Choroid plexus epithelial cell (primary cell): ENCODE results near the gene LDLR.

Experiments used
- DNase-seq: peaks from one replicate; pipeline ENCODE4 v3.0.0-alpha.2; 2010; ENCODE audit warnings: low read depth
- H3K4me3 ChIP-seq: 2 replicates; pipeline ENCODE4 v1.5.1; 2011; ENCODE audit warnings: low read depth, mild to moderate bottlenecking, control low read depth, low read length, moderate library complexity
- TF ChIP-seq, protein P1 (sequence below): conservative IDR thresholded peaks from 2 replicates; pipeline ENCODE4 v1.5.1; 2011; ENCODE audit warnings: low read depth, mild to moderate bottlenecking, control low read depth, inconsistent platforms, low read length, moderate library complexity

LDLR gene

DNA sequence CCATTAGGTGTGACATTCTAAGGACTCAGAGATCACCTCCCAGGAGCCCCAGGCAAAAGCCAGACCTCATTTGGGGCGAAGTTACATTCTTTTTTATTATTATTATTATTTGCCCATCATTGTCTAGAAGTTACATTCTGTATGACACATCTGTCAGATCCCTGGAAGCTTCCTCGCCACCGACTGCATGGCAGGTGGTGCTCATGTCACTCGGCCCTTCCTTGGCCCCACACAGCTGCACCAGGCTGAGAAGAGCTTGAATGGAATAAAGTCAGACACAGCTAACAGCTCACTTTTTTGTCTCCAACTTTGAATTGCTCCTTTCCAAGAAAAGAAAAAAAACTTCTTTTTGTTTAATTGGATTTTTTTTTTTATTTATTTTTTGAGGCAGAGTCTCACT is 41.4 kb upstream of the LDLR start:
- no peak overlapping the region for H3K4me3 ChIP-seq
- TF ChIP-seq, protein P1, sequence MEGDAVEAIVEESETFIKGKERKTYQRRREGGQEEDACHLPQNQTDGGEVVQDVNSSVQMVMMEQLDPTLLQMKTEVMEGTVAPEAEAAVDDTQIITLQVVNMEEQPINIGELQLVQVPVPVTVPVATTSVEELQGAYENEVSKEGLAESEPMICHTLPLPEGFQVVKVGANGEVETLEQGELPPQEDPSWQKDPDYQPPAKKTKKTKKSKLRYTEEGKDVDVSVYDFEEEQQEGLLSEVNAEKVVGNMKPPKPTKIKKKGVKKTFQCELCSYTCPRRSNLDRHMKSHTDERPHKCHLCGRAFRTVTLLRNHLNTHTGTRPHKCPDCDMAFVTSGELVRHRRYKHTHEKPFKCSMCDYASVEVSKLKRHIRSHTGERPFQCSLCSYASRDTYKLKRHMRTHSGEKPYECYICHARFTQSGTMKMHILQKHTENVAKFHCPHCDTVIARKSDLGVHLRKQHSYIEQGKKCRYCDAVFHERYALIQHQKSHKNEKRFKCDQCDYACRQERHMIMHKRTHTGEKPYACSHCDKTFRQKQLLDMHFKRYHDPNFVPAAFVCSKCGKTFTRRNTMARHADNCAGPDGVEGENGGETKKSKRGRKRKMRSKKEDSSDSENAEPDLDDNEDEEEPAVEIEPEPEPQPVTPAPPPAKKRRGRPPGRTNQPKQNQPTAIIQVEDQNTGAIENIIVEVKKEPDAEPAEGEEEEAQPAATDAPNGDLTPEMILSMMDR, result no peak
- no peak for DNase-seq

DNA sequence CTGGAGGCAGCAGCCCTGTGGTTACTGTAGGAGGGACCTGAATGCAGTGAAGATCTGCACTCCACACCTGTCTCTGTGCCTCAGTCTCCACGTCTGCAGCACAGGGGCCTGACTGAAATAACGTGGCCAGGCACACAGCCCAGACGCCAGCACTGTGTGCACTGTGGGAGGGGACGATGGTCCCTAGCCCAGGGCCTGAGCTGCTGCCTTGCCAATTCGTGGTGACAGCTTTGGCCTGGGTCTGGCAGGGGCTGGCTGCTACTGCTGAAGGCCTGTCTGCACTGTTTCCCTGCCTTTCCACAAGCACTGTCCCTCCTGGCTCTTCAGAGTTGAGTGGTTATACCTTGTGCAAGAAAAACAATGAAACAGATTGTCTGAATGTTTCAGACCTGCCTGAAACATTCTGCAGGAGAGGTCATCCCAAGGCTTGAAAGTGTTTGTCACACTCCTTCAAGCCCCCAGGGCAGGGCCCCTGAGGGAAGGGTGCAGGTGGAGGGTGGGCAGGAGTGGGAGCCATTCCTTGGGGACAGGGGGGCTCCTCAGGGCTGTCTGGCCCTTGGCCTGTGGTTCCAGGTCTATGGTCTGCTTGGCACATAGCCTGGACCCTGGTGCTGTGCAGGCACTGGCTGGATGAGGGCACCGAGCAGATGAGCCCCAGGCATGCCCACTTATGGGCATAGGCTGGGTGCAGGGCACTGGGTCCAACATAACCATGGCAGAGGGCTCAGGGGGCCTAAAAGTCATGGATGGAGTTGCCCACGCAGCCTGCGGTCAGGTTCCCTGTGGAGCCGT is 38.7 kb upstream of the LDLR start:
- no peak overlapping the region for H3K4me3 ChIP-seq
- TF ChIP-seq, protein P1, result no peak
- DNase-seq, result no peak

DNA sequence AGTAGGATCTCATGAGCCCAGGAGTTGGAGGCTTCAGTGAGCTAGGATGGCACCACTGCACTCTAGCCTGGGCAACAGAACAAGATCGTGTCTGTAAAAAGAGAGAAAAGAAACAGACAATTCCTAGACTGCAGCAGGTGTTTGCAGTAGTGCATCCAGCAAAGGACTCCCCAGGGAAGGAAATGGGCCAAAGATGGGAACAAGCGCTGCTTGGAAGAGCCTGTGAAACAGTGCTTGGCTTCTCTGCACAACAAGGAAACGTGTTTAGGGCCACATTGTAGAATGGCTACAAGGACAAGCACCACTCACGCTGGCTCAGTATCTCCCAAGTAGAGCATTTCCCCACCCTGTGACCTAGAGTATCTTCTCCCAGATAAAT is 35.5 kb upstream of the LDLR start:
- no peak overlapping the region for H3K4me3 ChIP-seq
- no peak for DNase-seq
- TF ChIP-seq, protein P1, result no peak

DNA sequence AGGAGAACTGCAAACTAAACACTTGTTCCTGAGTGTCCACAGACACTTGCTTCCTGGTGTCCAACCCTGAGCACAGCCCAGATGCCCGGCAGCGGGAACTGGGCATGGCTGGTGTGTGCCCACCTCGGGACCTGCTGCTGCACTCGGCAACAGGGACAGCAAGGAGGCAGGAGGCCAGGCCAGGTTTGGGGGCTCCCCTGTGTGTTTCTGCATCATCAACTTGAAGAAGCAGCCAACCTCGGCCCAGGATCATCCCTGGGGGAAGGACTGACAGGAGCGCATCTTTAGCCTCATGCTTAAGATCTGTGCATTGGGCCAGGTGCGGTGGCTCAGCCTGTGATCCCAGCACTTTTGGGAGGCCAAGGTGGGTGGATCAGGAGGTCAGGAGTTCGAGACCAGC is 35.1 kb upstream of the LDLR start:
- DNase-seq, result no peak
- no peak overlapping the region for H3K4me3 ChIP-seq
- TF ChIP-seq, protein P1, result no peak

DNA sequence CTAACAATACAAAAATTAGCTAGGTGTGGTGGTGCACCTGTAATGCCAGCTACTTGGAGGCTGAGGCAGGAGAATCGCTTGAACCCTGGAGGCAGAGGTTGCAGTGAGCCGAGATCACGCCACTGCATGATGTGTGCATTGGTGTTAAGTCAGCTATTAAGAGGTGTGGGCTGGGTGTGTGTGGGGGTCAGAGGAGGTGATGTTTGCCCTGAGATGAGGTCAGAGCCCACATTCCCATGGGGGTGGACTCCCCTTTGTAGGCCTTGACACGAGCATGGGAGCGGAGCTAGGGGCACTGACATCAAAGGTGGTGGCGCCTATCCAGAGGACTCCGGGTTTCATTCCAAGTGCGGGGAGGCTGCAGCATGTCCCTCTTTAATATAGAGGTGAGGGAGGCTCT is 34.6 kb upstream of the LDLR start:
- no peak overlapping the region for H3K4me3 ChIP-seq
- no peak for DNase-seq
- TF ChIP-seq, protein P1, result no peak

DNA sequence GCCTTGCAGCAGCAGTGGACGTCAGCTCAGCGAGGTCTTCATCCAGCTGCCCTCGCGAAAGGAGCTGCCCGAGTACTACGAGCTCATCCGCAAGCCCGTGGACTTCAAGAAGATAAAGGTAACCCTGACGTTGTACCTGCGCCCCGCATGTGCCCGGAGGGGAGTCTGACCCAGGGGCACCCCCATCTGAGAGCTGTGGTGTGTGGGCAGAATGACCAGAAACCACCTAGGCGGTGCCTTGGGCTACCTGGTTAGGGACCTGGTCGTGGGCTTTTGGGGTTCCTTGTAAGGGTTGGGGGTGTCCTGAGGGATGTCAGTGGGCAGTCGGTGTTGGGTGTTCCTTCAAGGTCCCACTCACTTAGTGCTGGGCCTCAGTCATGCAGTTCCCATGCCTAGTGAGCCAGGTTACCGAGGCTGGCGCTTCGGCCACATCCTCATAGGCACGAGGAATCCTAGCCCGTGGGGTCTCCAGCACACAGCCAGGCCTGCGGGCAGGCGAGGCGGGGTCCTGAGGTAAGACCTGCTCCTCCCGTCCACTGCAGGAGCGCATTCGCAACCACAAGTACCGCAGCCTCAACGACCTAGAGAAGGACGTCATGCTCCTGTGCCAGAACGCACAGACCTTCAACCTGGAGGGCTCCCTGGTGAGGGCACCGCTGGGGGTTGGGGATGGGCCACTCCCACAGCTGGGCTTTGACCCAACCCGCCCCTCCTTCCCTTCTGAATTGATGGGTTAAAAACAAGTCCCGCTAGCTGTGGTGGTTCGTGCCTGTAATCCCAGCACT is 30.8 kb upstream of the LDLR start:
- TF ChIP-seq, protein P1, result no peak
- no peak overlapping the region for H3K4me3 ChIP-seq
- DNase-seq, result no peak
